HTERT RPE-1 (cell line): ENCODE measurements around the gene ANKS3.

Experiments
- in situ Hi-C: fragments of 300-500 bp; cut with MboI; formaldehyde crosslinking; loops from 4 replicates; pipeline ENCODE4 v1.14.3; 2020; ENCODE audit warnings: low sequenced_read_pairs

ANKS3 gene

DNA sequence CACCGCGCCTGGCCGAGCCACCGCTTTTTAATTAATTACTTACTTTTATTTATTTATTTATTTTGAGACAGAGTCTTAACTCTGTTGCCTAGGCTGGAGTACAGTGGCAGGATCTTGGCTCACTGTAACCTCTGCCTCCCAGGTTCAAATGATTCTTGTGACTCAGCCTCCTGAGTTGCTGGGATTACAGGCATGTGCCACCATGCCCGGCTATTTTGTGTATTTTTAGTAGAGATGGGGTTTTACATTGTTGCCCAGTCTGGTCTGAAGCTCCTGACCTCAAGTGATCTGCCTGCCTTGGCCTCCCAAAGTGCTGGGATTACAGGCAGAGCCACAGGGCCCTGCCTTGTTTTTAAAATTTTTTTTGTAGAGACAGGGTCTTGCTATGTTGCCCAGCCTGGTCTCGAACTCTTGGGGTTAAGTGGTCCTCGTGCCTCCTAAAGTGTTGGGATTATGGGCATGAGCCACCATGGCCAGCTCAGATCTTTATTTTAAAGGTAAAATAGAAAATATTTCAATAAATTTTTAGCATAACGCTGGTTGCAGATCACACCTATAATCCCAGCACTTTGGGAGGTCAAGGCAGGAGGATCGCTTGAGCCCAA lies 59.0 kb downstream of the ANKS3 start:
- in situ Hi-C loops, result no loop called here

DNA sequence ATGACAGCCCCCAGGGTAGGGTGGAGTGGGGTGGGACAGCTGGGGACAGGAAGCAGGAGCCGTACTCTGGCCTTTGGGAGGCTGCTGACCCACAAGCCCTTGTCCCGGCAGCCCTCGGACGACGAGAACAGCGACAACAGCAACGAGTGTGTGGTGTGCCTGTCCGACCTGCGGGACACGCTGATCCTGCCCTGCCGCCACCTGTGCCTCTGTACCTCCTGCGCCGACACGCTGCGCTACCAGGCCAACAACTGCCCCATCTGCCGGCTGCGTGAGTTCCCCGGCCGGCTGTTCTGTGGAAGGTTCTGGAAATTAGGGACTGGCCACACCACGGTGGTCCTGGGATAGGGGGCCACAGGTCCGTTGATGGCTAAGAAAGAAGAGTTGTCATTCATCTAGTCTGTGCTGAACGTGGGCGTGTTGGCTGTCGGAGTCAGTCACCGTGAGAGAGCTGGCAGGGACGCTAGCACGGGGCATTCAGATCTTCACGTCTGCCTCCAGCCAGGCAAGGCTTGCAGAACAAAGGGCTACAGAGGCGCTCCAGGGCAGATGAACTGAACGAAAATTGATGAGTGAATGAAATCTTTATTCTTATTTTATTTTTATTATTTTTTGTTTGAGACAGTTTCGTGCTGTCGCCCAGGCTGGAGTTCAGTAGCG lies 60.6 kb downstream of the ANKS3 start:
- in situ Hi-C loops, result no loop called here

DNA sequence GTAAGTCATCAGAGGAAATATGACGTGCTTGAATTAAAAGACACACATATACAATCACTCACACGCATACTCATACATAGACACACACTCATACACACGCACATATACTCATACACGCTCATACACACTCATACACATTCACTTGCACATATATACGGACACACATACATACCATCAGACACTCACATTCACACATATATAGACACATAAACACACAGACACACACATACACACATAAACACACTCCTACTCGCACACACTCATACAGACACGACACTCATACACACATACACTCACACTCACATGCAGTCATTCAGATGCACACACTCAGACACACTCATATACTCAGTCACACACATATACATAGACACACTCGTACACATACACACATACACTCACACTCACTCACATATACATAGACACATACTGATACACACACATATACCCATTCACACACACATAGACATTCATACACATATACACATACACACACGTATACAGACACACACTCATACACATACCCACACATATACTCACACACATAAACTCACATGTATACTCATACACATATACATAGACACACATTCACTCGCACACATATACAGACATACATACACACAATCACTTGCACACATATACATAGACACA lies 65.6 kb downstream of the ANKS3 start:
- in situ Hi-C loops, result no loop called here

DNA sequence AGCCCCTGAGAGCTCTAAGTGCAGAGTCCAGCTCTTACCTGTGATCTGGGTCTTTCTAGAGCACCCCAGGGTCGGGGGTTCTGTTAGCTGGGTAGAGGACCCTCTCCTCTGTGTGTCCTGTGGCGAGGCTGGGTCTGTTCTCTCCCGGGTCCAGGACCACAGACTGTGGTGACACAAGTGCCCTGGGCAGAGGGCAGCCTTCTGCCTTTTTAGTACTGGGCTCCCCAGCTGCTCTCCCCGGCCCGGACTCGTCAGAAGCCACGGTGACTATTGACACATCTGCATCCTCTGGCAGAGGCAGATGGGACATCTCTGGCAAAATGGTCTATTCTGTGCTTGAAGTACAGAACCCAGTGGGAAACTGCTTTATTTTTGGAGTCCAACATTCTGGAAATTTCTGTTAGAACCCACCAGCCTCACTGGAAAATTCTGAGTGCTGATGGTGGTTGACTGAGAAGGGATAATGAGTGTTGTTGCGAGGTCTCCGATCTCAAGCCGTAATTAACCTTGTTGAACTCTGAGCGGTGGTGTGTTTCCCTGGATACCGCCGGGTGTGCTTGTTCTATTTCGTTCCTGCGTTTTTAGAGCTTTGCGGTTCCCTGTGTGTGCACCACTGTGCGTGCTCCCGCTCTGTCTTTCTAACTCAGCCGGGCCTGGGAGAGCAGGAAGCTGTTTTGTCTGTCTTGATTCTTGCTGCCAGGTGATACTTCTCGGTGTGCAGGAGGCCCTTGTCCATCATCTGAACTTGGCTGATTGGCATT lies 66.7 kb downstream of the ANKS3 start:
- in situ Hi-C loops, result no loop called here

DNA sequence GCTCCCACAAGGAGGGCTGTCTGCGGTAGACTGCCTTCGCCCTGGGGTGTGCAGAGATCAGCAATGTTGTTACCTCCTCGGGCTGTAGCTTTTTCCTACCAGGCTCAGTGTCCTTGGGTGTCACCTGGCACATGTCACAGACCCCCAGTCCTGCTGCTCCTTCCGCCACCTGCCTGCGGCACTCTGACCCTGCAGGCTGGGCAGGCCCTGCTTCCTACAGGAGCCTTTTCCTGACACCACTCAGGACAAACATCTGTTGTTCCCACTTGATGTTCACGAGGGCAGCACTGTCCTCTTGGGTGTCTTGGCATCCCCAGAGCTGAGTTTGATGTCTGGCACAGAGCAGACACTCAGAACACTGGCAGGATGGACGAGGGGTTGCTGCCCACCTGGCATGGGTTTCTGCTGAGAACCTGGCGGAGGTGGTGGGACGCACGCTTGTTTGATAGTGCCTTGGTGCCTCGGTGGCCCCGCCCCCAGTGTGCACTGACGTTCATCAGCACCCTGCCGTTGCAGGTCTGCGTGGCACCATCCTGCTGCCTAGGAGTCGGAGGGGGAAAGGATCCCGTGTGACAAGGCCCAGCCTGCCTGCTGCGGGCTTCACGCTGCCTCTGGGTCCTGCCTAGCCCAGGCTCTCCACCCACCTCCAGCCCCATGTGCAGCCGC lies 67.4 kb downstream of the ANKS3 start:
- in situ Hi-C loops, result no loop called here

DNA sequence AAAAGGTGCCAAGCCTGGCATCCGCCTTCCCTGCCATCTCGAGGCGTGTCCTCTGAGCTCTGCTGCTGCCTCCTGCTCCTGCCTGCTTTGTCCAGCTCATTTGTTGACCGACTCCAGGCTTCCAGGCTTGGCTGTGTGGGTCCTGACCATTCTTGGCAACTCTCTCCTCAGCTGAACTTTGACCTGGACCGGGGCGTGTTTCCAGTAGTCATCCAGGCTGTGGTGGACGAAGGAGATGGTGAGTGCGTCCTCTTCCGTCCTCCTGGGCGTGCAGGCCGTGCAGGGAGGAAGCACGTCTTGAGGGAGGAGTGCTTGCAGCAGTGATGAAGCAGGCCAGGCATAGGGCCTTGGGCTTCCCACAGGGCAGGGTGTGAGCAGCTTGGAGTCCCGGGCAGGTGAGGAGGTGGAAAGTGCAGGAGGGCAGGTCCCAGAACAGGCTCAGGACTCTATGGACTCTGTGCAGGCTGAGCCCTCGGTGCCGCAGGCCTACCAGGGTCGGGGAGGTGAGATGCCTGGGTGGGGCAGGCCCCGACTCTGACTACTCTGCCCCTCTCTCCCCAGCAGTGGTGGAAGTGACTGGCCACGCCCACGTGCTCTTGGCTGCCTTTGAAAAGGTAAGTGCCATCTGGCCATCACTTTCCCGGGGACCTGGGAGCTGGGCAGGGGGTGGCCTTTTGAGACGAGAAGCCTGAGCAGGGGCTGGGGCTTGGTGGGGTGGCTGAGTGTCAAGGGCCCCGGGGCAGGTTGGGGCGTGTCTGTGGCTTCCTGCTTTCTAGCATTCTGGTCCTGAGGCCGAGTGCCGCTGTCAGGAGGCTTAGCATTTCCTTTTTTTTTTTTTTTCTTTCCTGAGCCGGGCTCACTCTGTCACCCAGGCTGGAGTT lies 69.3 kb downstream of the ANKS3 start:
- in situ Hi-C loops, result no loop called here

DNA sequence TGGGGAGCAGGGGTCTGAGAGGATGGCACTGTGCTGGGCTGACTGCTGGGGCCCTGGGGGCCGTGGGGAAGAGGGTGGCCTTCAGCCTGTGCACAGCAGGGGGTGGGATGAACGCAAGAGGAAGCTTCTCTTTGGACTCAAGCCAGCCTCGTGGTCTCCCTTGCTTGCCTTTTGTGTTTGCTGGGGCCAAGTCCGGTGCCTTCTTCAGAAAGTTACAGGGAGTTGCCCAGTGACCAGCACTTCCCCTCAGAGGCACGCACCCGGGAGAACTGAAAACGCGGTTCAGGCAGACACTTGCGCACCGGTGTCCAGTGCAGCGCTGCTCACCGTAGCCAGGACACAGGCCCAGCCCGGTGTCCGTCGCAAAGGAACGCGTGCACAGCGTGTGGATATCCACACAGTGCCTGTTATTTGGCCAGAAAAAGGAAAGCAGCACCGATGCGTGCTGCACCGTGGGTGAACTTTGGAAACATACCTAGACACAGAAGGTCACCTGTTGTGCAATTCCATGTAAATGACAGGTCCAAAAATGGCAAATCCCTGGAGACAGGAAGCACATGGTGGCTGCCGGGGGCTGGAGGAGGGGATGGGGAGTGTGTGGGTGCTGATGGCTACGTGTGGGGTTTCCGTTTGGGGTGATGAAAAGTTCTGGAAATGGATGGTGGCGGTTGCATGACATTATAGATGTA lies 70.2 kb downstream of the ANKS3 start:
- in situ Hi-C loops, result no loop called here

DNA sequence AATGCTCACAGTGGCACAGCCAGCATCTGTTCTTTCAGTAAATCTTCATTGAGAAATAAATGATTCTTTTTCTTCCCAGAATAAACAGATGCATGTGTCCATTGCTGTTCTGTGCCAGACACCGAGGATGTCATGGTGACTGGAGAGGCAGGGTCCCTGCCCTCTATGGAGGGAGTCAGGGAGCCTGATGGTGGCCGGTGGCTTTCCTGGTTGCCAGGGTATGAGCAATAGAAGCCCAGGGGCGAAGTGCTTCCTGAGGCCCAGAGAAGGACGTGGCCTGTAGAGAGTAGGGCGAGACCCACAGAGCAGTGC lies 70.7 kb downstream of the ANKS3 start:
- in situ Hi-C loops, result no loop called here

DNA sequence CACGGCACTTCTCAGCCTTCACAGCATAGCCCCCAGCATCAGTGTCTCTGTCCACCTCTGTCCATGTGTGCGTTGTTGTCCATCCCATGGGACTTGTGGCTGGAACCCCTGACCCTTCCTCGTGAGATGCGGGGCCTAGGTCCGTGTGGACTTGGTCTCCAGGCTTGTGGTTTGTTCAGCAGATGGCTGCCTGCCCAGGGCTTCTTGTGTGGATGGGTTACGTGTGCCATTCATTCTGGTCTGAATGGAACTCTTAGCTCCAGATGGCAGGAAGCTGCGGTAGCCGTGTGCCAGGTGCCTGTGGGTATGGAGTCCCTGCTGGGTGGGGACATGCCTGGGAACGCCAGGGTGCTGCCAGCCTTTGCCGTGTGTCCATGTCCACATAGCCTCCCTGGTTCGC lies 72.4 kb downstream of the ANKS3 start:
- in situ Hi-C loops, result no loop called here

DNA sequence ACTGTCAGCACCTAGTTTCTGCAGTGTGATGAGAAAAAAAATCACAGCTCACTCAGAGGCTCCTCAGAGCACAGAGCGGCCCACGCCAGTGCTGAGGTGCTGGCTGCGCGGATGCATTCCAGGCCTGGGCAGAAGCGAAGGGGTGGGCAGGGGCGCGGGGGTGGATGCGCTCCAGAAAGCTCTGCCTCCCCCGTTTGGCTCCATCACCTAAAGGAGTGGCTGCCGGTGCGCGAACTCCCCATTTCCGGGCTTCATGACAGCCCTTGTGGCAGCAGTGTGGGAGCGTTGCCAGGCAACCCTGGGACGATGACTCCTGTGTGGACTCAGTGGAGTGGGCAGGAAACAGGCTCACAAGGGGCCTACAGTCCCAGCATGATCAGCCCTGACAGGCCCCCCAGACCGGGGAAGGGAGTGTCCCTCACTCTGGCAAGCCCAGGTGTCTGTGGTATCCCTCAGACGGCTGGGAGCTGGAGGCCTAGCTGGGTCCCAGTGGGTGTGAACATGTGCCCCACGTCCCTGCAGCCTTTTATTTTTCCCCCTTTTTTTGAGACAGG lies 73.5 kb downstream of the ANKS3 start:
- in situ Hi-C loops, result no loop called here

DNA sequence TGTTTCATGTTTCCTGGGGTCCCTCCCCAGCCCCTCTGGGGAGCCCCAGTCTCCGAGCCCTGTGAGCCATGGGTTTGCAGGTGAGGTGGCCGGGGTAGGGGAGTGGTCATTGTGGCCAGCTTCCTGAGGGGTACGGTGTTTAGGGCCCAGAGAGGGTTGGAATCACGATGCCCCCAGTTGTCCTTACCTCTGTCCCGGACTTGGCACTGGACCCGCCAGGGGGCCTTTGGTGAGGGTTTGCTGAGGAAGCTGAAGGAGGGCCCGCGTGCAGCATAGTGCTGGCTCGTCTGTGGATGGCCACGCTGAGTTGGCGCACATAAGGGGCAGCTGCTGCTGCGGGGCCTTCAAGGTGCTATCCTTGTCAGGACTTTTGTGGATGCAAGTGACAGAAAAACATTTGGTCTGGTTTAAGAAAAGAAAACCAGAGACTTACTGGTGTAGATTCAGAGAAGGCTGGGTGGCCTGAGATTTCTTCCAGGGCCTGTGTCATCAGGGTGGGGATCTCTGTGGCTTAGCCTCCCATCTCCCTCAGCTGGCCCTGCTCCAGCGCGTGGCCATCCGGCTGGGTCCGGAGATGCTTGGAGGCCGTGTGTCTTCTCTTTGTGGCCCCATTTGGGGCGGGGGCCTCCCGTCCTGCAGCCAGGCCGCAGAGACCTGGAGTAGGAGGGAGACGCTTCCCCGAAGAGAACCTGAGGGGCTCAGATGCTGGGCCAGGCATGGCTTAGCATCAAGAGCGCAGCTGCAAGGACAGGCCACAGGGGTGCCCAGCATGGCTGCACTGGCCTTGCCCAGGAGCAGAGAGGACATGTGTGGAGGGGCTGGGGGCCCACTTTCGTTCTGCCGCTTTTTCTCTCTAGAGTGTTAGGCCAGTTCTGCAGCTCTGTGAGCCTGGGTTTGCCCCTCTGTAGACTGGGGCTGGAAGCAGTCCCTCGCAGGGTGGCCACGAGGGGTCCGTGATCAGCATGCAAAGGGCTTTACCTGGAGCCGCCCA lies 74.4 kb downstream of the ANKS3 start:
- in situ Hi-C loops, result no loop called here

DNA sequence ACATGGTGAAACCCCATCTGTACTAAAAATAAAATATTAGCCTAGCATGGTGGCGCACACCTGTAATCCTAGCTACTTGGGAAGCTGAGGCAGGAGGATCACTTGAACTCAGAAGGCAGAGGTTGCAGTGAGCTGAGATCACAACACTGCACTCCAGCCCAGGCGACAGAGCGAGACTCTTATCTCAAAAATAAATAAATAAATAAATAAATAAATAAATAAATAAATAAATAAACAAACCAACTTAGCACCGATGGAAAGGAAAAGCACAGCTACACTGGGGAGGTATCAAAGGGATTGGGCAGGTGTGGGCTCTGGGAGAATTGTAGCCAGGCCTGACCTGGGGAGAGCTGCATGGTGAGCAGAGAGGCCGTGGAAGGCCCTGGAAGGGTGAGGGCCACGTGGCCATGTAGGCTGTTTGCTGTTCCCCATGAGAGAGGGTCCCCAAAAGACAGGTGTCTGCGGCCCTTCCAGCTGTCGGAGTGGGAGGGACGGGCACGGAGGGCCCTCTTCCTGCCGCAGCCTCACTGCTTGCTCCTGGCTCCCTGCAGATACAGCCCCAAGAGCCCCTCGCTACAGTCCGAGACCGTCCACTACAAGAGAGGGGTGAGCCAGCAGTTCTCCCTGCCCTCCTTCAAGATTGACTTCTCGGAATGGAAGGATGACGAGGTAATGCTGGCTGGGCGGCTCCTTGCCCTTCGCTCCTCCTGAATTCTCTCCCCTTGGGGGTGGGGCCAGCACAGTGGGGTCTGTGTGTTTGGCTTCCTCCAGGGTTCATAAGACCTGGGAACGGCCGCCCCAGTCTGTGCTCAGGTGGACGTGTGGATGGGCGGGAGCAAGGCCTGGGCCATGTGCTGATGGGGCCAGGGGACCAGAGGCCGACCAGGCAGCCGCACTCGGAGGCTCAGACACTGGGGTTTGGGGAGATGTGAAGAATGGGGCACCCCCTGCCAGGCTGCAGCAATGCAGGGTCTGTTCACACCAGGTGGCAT lies 77.1 kb downstream of the ANKS3 start:
- in situ Hi-C loops, result no loop called here

DNA sequence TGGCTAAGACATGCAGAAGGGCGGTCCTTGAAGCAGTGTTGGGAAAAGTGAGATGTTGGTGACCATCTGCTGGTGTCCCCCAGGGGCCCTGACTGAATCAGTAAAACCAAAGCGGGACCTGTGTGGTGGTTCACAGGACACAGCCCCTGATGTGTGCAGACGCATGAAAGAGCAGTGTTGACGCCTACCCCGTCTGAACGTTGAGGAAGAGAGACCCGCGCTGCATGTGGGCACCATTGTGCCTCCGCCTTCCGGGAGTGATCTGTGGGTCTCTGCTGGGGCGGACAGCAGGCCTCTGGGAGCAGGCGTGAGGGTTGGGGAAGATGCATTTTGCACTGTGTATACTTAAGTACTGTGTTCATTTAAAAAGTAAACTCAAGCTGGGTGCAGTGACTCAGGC lies 77.8 kb downstream of the ANKS3 start:
- in situ Hi-C loops, result no loop called here

DNA sequence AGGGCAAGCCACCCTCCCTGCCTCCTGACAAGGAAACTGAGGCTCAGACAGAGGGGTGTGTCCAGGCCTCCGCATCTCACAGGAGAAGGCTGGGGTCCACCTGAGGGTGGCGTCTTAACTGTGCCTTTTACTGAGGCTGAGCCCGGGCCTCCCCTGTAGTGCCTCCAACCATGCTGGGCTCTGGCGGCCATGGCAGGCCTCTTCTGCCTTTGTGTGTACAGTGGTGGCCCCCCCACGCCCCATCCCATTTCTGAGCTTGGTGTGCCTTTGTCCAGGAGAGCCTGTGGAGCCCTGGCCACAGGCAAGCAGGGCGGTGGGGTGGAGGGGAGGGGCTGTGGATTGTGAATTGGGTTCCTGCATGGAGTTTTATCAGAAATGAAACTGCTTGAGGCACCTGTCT lies 78.3 kb downstream of the ANKS3 start:
- in situ Hi-C loops, result no loop called here

DNA sequence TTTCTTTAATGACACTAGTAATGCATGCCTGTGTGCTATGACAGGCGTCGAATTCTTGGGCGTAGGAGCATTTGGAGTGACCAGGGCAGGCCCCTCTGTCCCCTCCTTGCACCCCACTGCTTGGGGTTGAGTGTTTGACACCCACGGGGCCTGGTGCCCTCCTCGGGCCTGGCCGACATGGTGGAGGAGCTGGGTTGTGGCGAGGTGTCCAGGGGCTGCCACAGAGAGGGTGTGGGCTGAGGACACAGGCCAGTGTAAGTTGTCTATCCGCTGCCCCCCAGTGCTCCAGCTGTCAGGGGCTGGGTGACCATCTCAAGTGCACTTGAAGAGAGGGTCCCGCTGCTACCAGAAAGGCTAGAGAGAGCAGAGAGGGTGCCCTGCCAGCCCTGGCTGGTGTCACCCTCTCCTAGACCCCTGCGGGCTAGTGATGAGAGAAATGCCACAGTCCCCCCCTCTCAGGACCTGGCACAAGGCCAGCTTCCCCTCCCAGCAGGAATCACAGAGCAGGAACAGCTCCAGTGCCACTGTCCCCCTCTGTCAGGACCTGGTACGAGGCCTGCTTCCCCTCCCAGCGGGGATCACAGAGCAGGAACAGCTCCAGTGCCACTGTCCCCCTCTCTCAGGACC lies 79.0 kb downstream of the ANKS3 start:
- in situ Hi-C loops, result no loop called here

DNA sequence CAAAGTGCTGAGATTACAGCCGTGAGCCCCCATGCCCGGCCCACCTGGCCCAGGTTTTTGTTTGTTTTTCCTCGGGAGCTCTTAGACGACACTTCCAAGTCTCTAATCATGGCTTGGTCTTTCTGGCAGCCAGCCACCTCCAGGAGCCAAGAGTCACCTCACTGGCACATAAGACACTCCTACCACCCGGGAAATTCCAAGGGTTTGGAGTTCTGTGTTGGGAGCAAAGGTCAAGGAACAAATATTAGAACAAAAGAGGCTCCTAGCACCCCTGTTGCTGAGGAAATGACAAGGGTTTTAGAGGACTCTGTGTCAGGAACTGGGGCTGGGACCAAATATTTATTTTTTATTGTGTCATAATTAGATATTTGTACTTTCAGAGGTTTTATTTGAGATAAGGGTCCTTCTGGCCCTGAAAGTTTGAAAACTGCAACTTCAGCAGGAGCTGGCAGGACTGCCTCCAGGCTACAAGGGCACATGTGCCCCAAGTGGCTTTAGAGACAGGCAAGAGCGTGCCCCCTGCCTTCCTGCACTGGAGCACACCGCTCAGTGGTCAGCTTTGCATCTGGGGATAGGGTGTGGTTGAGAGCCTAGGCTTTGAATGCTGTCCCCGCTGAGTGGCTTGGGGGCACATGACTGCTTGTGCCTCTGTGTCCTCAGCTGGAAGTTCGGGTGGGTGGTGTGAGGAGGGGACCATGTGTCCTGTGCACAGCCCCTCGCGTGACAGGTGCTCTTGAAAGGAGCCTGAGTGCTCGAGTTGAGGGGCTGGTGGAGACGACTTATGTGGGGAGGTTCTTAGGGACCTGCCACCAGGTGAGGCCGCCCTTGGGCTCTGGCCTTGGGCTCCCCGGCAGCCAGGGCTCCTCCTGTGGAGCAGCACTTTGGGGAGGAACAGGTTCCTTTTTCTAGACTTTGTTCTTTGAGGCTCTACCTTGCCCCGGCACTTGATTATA lies 79.8 kb downstream of the ANKS3 start:
- in situ Hi-C loops, result no loop called here
